ENCODE results near the gene HPS4. TPM values are rescaled to one million over a fixed set of nuclear protein-coding genes. Genes with fewer than 3 reads are reported as not detected.
"Not testable (repeated sequence)": the region's sequence is repeated elsewhere in the genome, so short reads cannot be mapped to it uniquely, and the experiment has no call there.

HPS4 gene
- polyA plus RNA-seq, 4 donors = 23.0 to 39.0 (median 31.9) TPM

- DNase-seq (ENCODE audit: low read depth in 4 of 4, low spot score in 3 of 4) = no peak
Measured at GRCh38 chr22:26417406-26417805, 66.2 kb downstream of the HPS4 start.

- no peak for DNase-seq (ENCODE audit: low read depth in 4 of 4, low spot score in 3 of 4)
Measured at GRCh38 chr22:26416670-26417276, 66.8 kb downstream of the HPS4 start.

DNA sequence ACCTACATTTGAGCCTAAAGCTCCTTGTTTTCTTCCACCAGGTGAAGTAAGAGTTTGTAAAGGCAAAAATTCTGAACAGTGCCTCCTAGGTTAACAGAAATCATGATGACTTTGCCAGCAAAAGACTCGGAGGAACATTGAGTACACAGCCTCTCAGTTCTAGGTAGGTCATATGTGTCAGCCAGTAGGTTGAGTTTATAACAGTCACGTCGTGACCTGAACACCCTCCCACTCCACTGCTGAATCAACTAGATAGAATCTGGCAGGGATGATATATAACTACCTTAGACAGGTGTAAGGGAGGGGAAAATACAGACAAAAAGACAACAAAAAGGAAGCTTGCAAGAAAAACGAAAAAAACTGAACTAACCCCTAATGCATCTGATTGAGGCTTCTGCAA, 67.3 kb downstream of the HPS4 start:
- no peak for DNase-seq (ENCODE audit: low read depth in 4 of 4, low spot score in 3 of 4)

GRCh38 chr22:26414347-26414746, 69.2 kb downstream of the HPS4 start:
- no peak for DNase-seq (ENCODE audit: low read depth in 4 of 4, low spot score in 3 of 4)

- DNase-seq (ENCODE audit: low read depth in 4 of 4, low spot score in 3 of 4) = no peak
Measured at GRCh38 chr22:26410386-26410785, 73.2 kb downstream of the HPS4 start.

DNA sequence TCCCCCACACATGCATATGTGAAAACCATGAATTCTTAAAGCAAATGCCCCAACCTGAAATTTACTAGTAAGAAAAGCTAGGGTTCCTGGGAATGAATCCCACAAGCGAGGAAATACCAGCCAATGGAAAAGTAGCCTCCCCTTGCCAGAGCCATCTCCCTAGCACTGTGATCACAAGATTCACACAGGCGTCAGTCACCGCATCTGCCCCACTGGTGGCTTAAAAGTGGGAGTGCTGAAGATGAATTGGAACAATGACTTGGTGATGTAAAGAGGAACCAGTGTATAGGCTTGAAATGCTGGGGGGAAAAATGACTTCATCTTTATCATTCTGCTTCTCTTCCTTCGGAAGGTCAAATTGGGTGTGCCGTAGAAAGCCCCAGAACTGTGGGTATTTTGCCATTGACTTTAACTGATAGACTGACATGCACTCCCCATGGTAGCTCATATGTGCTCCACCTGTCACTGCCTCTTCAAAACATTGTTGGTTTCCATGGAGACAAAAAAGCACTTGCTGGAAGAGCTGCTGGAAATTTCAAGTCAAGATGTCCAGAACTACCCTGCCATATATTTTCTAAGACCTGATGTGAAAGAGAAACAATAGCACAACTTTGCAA, 73.8 kb downstream of the HPS4 start:
- no peak for DNase-seq (ENCODE audit: low read depth in 4 of 4, low spot score in 3 of 4)

- DNase-seq (ENCODE audit: low read depth in 4 of 4, low spot score in 3 of 4) = not testable (repeated sequence)
Measured at GRCh38 chr22:26408562-26409220, 74.9 kb downstream of the HPS4 start.

GRCh38 chr22:26406118-26406517, 77.5 kb downstream of the HPS4 start:
- DNase-seq (ENCODE audit: low read depth in 4 of 4, low spot score in 3 of 4) = no peak

GRCh38 chr22:26404851-26405421, 78.6 kb downstream of the HPS4 start:
- DNase-seq (ENCODE audit: low read depth in 4 of 4, low spot score in 3 of 4) = no peak

GRCh38 chr22:26401726-26402125, 81.9 kb downstream of the HPS4 start:
- no peak for DNase-seq (ENCODE audit: low read depth in 4 of 4, low spot score in 3 of 4)

Other genes with a start within 250 kb of the HPS4 start
- gene ASPHD2, start 54.5 kb downstream of the HPS4 start, polyA plus RNA-seq (ENCODE audit: insufficient read length in 4 of 4) = 1 to 10 TPM; 1.6 to 4.1 (median 4.1) TPM
- gene SRRD, start 94 bp upstream of the HPS4 start, polyA plus RNA-seq (ENCODE audit: insufficient read length in 4 of 4) = 10 to 100 TPM; 28.9 to 35.5 (median 34.8) TPM
- gene TFIP11, start 28.7 kb upstream of the HPS4 start, polyA plus RNA-seq (ENCODE audit: insufficient read length in 4 of 4) = 10 to 100 TPM; 30.7 to 47.0 (median 41.9) TPM
- 10 to 100 TPM; 11.8 to 28.0 (median 25.7) TPM for gene TPST2, start 106.3 kb upstream of the HPS4 start, polyA plus RNA-seq (ENCODE audit: insufficient read length in 4 of 4)
- gene CRYBB1, start 134.2 kb upstream of the HPS4 start, polyA plus RNA-seq (ENCODE audit: insufficient read length in 4 of 4) = 1 to 10 TPM in 2 of 4 donors, under 1 TPM in 2; 0.53 to 2.1 (median 1.3) TPM
- gene CRYBA4, start 138.2 kb upstream of the HPS4 start, polyA plus RNA-seq (ENCODE audit: insufficient read length in 4 of 4) = not detected
- gene MIAT, start 173.8 kb upstream of the HPS4 start, polyA plus RNA-seq (ENCODE audit: insufficient read length in 4 of 4) = 1 to 10 TPM in 1 of 4 donors, under 1 TPM in 3; 0.39 to 1.4 (median 0.73) TPM

Measured in left renal pelvis (tissue), 4 donors.